AG09319 (cell line): ENCODE data around the gene EIF4E1B.

Source experiments
- DNase-seq: peaks from one replicate; pipeline ENCODE4 v3.0.0-alpha.2; 2010; ENCODE audit warnings: low read depth; ENCODE audit errors: extremely low read depth
- TF ChIP-seq, protein P1 (sequence below): IDR thresholded peaks from 2 replicates; pipeline ENCODE4 v1.5.1; 2011; ENCODE audit warnings: low read depth, mild to moderate bottlenecking, inconsistent platforms, low read length, moderate library complexity

EIF4E1B gene

GRCh38 chr5:176629853-176630680 lies at the start of gene EIF4E1B, which contains the start of gene SNCB:
Gene EIF4E1B (plus strand): TSS chr5:176630675. CDS start chr5:176642788, 12,113 bp downstream.
Gene SNCB (minus strand): TSS chr5:176630534. CDS start chr5:176629654, 880 bp downstream.
- no peak for DNase-seq
- TF ChIP-seq, protein P1, sequence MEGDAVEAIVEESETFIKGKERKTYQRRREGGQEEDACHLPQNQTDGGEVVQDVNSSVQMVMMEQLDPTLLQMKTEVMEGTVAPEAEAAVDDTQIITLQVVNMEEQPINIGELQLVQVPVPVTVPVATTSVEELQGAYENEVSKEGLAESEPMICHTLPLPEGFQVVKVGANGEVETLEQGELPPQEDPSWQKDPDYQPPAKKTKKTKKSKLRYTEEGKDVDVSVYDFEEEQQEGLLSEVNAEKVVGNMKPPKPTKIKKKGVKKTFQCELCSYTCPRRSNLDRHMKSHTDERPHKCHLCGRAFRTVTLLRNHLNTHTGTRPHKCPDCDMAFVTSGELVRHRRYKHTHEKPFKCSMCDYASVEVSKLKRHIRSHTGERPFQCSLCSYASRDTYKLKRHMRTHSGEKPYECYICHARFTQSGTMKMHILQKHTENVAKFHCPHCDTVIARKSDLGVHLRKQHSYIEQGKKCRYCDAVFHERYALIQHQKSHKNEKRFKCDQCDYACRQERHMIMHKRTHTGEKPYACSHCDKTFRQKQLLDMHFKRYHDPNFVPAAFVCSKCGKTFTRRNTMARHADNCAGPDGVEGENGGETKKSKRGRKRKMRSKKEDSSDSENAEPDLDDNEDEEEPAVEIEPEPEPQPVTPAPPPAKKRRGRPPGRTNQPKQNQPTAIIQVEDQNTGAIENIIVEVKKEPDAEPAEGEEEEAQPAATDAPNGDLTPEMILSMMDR: no peak

- no peak for DNase-seq
- TF ChIP-seq, protein P1: no peak
These were observed 49.1 kb upstream of the EIF4E1B start for GRCh38 chr5:176581361-176581760.

- TF ChIP-seq, protein P1: no peak
- DNase-seq: no peak
These were observed 47.4 kb upstream of the EIF4E1B start for GRCh38 chr5:176583076-176583475.

- DNase-seq: no peak
- TF ChIP-seq, protein P1: no peak
These were observed 43.1 kb upstream of the EIF4E1B start for GRCh38 chr5:176587398-176587797.

DNA sequence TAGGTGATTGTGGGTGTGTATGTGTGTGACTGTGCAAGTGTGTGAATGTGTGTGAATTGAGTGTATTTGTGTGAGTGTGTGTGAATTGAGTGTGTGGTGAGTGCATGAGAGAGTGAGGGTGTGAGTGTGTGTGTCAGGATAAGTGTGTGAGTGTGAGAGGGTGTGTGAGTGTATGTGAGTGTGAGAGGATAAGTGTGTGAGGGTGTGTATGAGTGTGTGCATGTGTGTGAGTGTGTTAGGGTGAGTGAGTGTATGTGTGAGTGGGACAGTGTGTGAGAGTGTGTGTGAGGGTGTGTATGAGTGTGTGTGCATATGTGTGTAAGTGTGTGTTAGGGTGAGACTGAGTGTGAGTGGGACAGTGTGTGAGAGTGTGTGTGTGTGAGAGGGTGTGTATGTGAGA lies 42.2 kb upstream of the EIF4E1B start:
- no peak for DNase-seq
- TF ChIP-seq, protein P1: no peak

- no peak for DNase-seq
- TF ChIP-seq, protein P1: no peak
These were observed 41.3 kb upstream of the EIF4E1B start for GRCh38 chr5:176589039-176589769.
